ENCODE measurements around the gene PLXNA2.

- TF ChIP-seq CTCF (IDR thresholded peaks at IDR 0.05; ENCODE audit: borderline replicate concordance, extremely low read depth, low read length, poor library complexity, severe bottlenecking) = no peak
- TF ChIP-seq EZH2 (IDR thresholded peaks at IDR 0.05; ENCODE audit: borderline replicate concordance, low read depth, low read length, severe bottlenecking) = no peak
These were observed 62.8 kb downstream of the PLXNA2 start for GRCh38 chr1:208181364-208181763.
